Testis (tissue), 3 donors: ENCODE measurements around the gene RAD9B. TPM values are rescaled to one million over a fixed set of nuclear protein-coding genes. Genes with fewer than 3 reads are reported as not detected.

Experiments
- DNase-seq: peaks from one replicate; pipeline ENCODE4 v3.0.0-alpha.2; 2019
- H3K27ac ChIP-seq, 2 donors: fragments of 200-600 bp; sonication (generic); one replicate each; pipeline ENCODE4 v1.5.1; 2019
- H3K27me3 ChIP-seq: fragments of 200-600 bp; sonication (generic); one replicate; pipeline ENCODE4 v1.5.1; 2019
- H3K36me3 ChIP-seq: fragments of 200-600 bp; sonication (generic); one replicate; pipeline ENCODE4 v1.5.1; 2017; ENCODE audit warnings: low read depth; ENCODE audit errors: missing control alignments
- H3K4me1 ChIP-seq: fragments of 200-600 bp; sonication (generic); one replicate; pipeline ENCODE4 v1.5.1; 2019
- H3K4me3 ChIP-seq, 2 donors: fragments of 200-600 bp; sonication (generic); one replicate each; pipeline ENCODE4 v1.5.1; 2017 to 2019
- H3K9me3 ChIP-seq: fragments of 200-600 bp; sonication (generic); one replicate; pipeline ENCODE4 v1.5.1; 2017
- POLR2A ChIP-seq: fragments of 450-650 bp; IDR thresholded peaks from one replicate; pipeline ENCODE4 v1.6.1; 2017; ENCODE audit warnings: antibody characterized with exemption, mild to moderate bottlenecking, moderate library complexity
- WGBS, 2 donors: methylation state at CpG; one replicate each; pipeline ENCODE4 v1.1.5; 2018; 5-methylcytosine and 5-hydroxymethylcytosine counted together
- intact Hi-C: fragments of 100-400 bp; cut with DNase I; formaldehyde crosslinking; loops from one replicate; pipeline ENCODE4 v1.15.1; 2023; ENCODE audit warnings: low total_unique reads
- polyA plus RNA-seq: library from polyadenylated mRNA; stranded (reverse); fragments of 350-450 nt; fragmentation: Illumina TruSeq; extraction: RNeasy Lipid Tissue Mini Kit (QIAGEN cat#74804); gene quantifications from one replicate; pipeline ENCODE4 v1.2.3, GENCODE V29; 2014; ENCODE audit warnings: low read depth, low replicate concordance; ENCODE audit not compliant: insufficient read depth
- total RNA-seq, 2 donors: library from RNA; depleted of rRNA; stranded (reverse); fragments of >200 nt; gene quantifications; one replicate each; pipeline ENCODE4 v1.2.3, GENCODE V29; 2016
- TF ChIP-seq, protein P1 (sequence below), 3 experiments: fragments of 450-650 bp in 2 of 3; fragments of 200-600 bp in 1 of 3; sonication (generic) in 1 of 3; IDR thresholded peaks; one replicate each; pipeline ENCODE4 v1.5.1; 2016 to 2019; ENCODE audit warnings: antibody characterized with exemption in 3 of 3, mild to moderate bottlenecking in 2 of 3, moderate library complexity in 1 of 3

Gene RAD9B
- total and polyA plus RNA-seq, 3 donors from 2014 or later, result 12.8 to 29.1 (median 21.8) TPM

GRCh38 chr12:110534811-110535210 is 32.7 kb downstream of the RAD9B start:
- H3K36me3 ChIP-seq, result no peaks in the 10 kb centered on the region
- intact Hi-C loops, result no loop called here
- H3K27me3 ChIP-seq, result no peaks in the 10 kb centered on the region
- no peak for TF ChIP-seq POLR2A
- TF ChIP-seq, protein P1, sequence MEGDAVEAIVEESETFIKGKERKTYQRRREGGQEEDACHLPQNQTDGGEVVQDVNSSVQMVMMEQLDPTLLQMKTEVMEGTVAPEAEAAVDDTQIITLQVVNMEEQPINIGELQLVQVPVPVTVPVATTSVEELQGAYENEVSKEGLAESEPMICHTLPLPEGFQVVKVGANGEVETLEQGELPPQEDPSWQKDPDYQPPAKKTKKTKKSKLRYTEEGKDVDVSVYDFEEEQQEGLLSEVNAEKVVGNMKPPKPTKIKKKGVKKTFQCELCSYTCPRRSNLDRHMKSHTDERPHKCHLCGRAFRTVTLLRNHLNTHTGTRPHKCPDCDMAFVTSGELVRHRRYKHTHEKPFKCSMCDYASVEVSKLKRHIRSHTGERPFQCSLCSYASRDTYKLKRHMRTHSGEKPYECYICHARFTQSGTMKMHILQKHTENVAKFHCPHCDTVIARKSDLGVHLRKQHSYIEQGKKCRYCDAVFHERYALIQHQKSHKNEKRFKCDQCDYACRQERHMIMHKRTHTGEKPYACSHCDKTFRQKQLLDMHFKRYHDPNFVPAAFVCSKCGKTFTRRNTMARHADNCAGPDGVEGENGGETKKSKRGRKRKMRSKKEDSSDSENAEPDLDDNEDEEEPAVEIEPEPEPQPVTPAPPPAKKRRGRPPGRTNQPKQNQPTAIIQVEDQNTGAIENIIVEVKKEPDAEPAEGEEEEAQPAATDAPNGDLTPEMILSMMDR (IDR thresholded peaks at IDR 0.05), result no peak
- no peak overlapping the region for H3K27ac ChIP-seq
- H3K9me3 ChIP-seq, result no peaks in the 10 kb centered on the region
- 90 to 92% methylated on average over 6 of the region's 6 CpGs for WGBS, 2 donors
- no peak for DNase-seq
- peaks cover 6% of the 10 kb centered on the region for H3K4me1 ChIP-seq
- no peak overlapping the region for H3K4me3 ChIP-seq

- no peaks in the 10 kb centered on the region for H3K36me3 ChIP-seq
- H3K4me3 ChIP-seq, result no peak overlapping the region
- H3K27ac ChIP-seq, result no peak overlapping the region
- 80 to 85% methylated on average over 4 of the region's 4 CpGs for WGBS, 2 donors
- no peaks in the 10 kb centered on the region for H3K9me3 ChIP-seq
- H3K27me3 ChIP-seq, result no peaks in the 10 kb centered on the region
- peaks cover under 1% of the 10 kb centered on the region for H3K4me1 ChIP-seq
- no peak for TF ChIP-seq POLR2A
- TF ChIP-seq, protein P1 (IDR thresholded peaks at IDR 0.05), result no peak
- intact Hi-C loops, result no loop called here
- DNase-seq, result no peak
Measured at GRCh38 chr12:110536834-110537604, 34.9 kb downstream of the RAD9B start.

GRCh38 chr12:110537605-110538409 is 35.7 kb downstream of the RAD9B start:
- 68 to 72% methylated on average over 9 of the region's 9 CpGs for WGBS, 2 donors
- Histone ChIP-seq H3K9me3 (no peaks in the 10 kb centered on the region), H3K27ac (no peak overlapping the region), H3K27me3 (no peaks in the 10 kb centered on the region), H3K36me3 (no peaks in the 10 kb centered on the region), H3K4me3 (no peak overlapping the region), H3K4me1 (peaks cover 8% of the 10 kb centered on the region)
- peak; percentile 58 for DNase-seq
- intact Hi-C loops, result no loop called here
- no peak for TF ChIP-seq POLR2A
- TF ChIP-seq, protein P1 (IDR thresholded peaks at IDR 0.05), result no peak

DNA sequence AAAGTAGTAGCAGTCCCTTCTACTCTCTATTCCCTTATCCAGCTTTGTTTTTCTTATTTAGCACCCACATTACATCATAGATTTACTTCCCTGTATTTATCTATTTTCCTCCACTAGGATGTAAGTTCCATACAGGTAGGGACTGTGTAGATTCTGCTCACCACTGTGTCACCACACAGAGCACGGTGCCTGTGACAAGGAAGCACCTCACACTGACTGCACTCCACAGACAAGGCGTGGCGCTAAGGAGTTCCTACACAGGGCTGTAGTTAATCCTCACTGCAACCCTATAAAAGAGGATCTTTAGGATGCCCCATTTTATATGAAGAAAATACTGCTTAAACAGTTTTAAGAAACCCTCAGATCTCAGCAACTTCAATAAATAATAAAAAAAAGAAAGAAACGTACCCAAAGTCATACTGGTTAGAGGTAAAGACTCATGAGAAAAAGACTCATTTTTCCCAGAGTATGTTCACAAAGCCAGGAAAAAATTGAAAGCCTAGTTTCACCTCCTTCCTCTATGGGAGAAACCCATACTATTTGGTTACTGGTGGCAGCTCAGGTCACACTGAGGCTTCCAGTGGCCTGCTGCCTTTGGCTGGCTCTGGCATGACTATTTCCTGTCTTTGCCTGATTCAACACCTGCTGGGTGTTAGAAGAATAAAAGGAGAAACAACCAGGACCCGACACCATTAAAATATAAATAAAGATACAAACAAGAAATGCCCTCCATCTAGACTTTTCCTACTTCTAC is 36.9 kb downstream of the RAD9B start:
- Histone ChIP-seq H3K27ac (no peak overlapping the region), H3K4me3 (no peak overlapping the region), H3K9me3 (no peaks in the 10 kb centered on the region), H3K4me1 (peaks cover 21% of the 10 kb centered on the region), H3K36me3 (no peaks in the 10 kb centered on the region), H3K27me3 (no peaks in the 10 kb centered on the region)
- intact Hi-C loops, result no loop called here
- TF ChIP-seq, protein P1 (IDR thresholded peaks at IDR 0.05), result no peak
- TF ChIP-seq POLR2A, result no peak
- DNase-seq, result no peak
- 96 to 97% methylated on average over 5 of the region's 5 CpGs for WGBS, 2 donors
